NCI-H1105 (cell line): ENCODE measurements around the gene CHMP1A.
"Not testable (repeated sequence)": the region's sequence is repeated elsewhere in the genome, so short reads cannot be mapped to it uniquely, and the experiment has no call there.

Experiments
- DNase-seq: peaks from one replicate; lab custom pipeline; 2025; lab: John Stamatoyannopoulos, UW

The CHMP1A gene

GRCh38 chr16:89691986-89692569 is 34.6 kb upstream of the CHMP1A start:
- no peak for DNase-seq

GRCh38 chr16:89691231-89691985 is 33.9 kb upstream of the CHMP1A start:
- DNase-seq = no peak

- DNase-seq = no peak
Observed at GRCh38 chr16:89690392-89690901, 32.9 kb upstream of the CHMP1A start.

GRCh38 chr16:89689621-89690020 is 32.1 kb upstream of the CHMP1A start:
- DNase-seq = not testable (repeated sequence)

GRCh38 chr16:89689142-89689541 is 31.6 kb upstream of the CHMP1A start:
- no peak for DNase-seq

- no peak for DNase-seq
Observed at GRCh38 chr16:89688395-89688794, 30.9 kb upstream of the CHMP1A start.

GRCh38 chr16:89687092-89687940 is 29.8 kb upstream of the CHMP1A start:
- DNase-seq = no peak

GRCh38 chr16:89686520-89687091 is 29.1 kb upstream of the CHMP1A start, which contains the start of gene CDK10:
Gene CDK10, plus strand, starts transcription at chr16:89686689. Its CDS starts 22 bp downstream, at chr16:89686711.
- peak; percentile 73 for DNase-seq

GRCh38 chr16:89685916-89686315 is 28.4 kb upstream of the CHMP1A start:
- DNase-seq = no peak

GRCh38 chr16:89678258-89678657 is 20.8 kb upstream of the CHMP1A start:
- no peak for DNase-seq

- no peak for DNase-seq
Observed at GRCh38 chr16:89672177-89672941, 14.9 kb upstream of the CHMP1A start.

- not testable (repeated sequence) for DNase-seq
Observed at GRCh38 chr16:89671565-89671964, 14.1 kb upstream of the CHMP1A start.

- no peak for DNase-seq
Observed at GRCh38 chr16:89670496-89671431, 13.3 kb upstream of the CHMP1A start.

- DNase-seq = no peak
Observed at GRCh38 chr16:89669755-89670154, 12.2 kb upstream of the CHMP1A start.

- DNase-seq = no peak
Observed at GRCh38 chr16:89668790-89669158, 11.3 kb upstream of the CHMP1A start.

GRCh38 chr16:89667633-89668032 is 10.1 kb upstream of the CHMP1A start:
- no peak for DNase-seq

GRCh38 chr16:89667000-89667399 is 9.5 kb upstream of the CHMP1A start:
- DNase-seq = not testable (repeated sequence)

- DNase-seq = not testable (repeated sequence)
Observed at GRCh38 chr16:89664238-89664637, 6.7 kb upstream of the CHMP1A start.

- DNase-seq = no peak
Observed at GRCh38 chr16:89661215-89661614, 3.7 kb upstream of the CHMP1A start.

- no peak for DNase-seq
Observed at GRCh38 chr16:89660146-89660545, 2.6 kb upstream of the CHMP1A start.
